GM12875 (cell line): ENCODE data around the gene IP6K1.
"Not testable (repeated sequence)": the region's sequence is repeated elsewhere in the genome, so short reads cannot be mapped to it uniquely, and the experiment has no call there.

Experiments
- H3K4me3 ChIP-seq: one replicate; pipeline ENCODE4 v1.5.1; 2011; ENCODE audit warnings: low read depth, low read length, control low read depth
- CTCF ChIP-seq: IDR thresholded peaks from 2 replicates; pipeline ENCODE4 v1.5.1; 2011; ENCODE audit warnings: low read depth, mild to moderate bottlenecking, control low read depth, inconsistent platforms, low read length, moderate library complexity, borderline replicate concordance; ENCODE audit not compliant: insufficient read depth

The IP6K1 gene

GRCh38 chr3:49756036-49756435 lies 30.3 kb downstream of the IP6K1 start:
- no peak for TF ChIP-seq CTCF
- no peak overlapping the region for H3K4me3 ChIP-seq

- TF ChIP-seq CTCF, result no peak
- H3K4me3 ChIP-seq, result no peak overlapping the region
Observed at GRCh38 chr3:49754536-49754935, 31.8 kb downstream of the IP6K1 start.

GRCh38 chr3:49751501-49751900 lies 34.8 kb downstream of the IP6K1 start:
- no peak overlapping the region for H3K4me3 ChIP-seq
- TF ChIP-seq CTCF, result no peak

- H3K4me3 ChIP-seq, result no peak overlapping the region
- no peak for TF ChIP-seq CTCF
Observed at GRCh38 chr3:49750056-49750455, 36.3 kb downstream of the IP6K1 start.

GRCh38 chr3:49748874-49749273 lies 37.5 kb downstream of the IP6K1 start:
- not testable (repeated sequence) for H3K4me3 ChIP-seq

GRCh38 chr3:49747792-49748480 lies 38.4 kb downstream of the IP6K1 start:
- no peak overlapping the region for H3K4me3 ChIP-seq
- TF ChIP-seq CTCF, result no peak

GRCh38 chr3:49745986-49746385 lies 40.4 kb downstream of the IP6K1 start:
- no peak overlapping the region for H3K4me3 ChIP-seq
- TF ChIP-seq CTCF, result no peak
